ENCODE data around the gene SELENOW.

GRCh38 chr19:47766670-47767069, 11.8 kb upstream of the SELENOW start:
- TF ChIP-seq CTCF (IDR thresholded peaks at IDR 0.05) (no peak), USF2 (IDR thresholded peaks at IDR 0.05; ENCODE audit: borderline replicate concordance, low read depth, low read length) (no peak), NRF1 (IDR thresholded peaks at IDR 0.05; ENCODE audit: low read depth, low read length) (no peak), YY1 (IDR thresholded peaks at IDR 0.05; ENCODE audit: low read depth) (no peak), JUND (IDR thresholded peaks at IDR 0.05) (no peak)
